B cell (primary cell): ENCODE results near the gene RSAD1. TPM values are rescaled to one million over a fixed set of nuclear protein-coding genes. Genes with fewer than 3 reads are reported as not detected.

Experiments
- ATAC-seq: fragments of 200-7000 bp; cut with Tn5 transposase; one replicate; pipeline ENCODE4 v1.10.0; 2021; ENCODE audit warnings: low read depth, mild to moderate bottlenecking, moderate number of reproducible peaks, moderate library complexity
- CTCF ChIA-PET: fragments of 350-600 bp; sonication (Branson Sonifier 250); formaldehyde crosslinking; loops from one replicate; lab custom pipeline; 2021; ENCODE audit warnings: antibody characterized with exemption, inconsistent platforms; lab: Charles Lee
- POLR2A ChIA-PET: fragments of 350-600 bp; sonication (Branson Sonifier 250); formaldehyde crosslinking; loops from one replicate; lab custom pipeline; 2021; ENCODE audit warnings: antibody characterized with exemption; lab: Charles Lee
- DNase-seq: peaks from one replicate; pipeline ENCODE4 v3.0.0; 2013
- H2AFZ ChIP-seq: 2 replicates; pipeline ENCODE4 v1.6.1; 2012; ENCODE audit warnings: mild to moderate bottlenecking, low read depth, low read length; ENCODE audit not compliant: insufficient read depth, poor library complexity, severe bottlenecking
- H3K27ac ChIP-seq, 2 donors: 1 replicate in 1 of 2; 2 replicates in 1 of 2; pipeline ENCODE4 v1.5.1; 2012 to 2013; ENCODE audit warnings: low read length in 2 of 2, mild to moderate bottlenecking in 2 of 2, moderate library complexity in 1 of 2
- H3K27me3 ChIP-seq, 4 experiments: fragments of 200-600 bp in 1 of 4; sonication (generic) in 1 of 4; replicated peaks in 1 of 4; 1 replicate in 2 of 4; 2 replicates in 2 of 4; pipeline versions ENCODE4 v1.6.1 to v1.7.0; 2013 to 2016; ENCODE audit warnings: low read length in 3 of 4, mild to moderate bottlenecking in 2 of 4, mixed read lengths in 1 of 4, moderate library complexity in 1 of 4; ENCODE audit not compliant: insufficient read depth in 4 of 4, control insufficient read depth in 3 of 4; ENCODE audit errors: control extremely low read depth in 1 of 4
- H3K36me3 ChIP-seq, 2 experiments: replicated peaks in 1 of 2; 1 replicate in 1 of 2; 2 replicates in 1 of 2; pipeline versions ENCODE4 v1.6.1 to v1.7.1; 2013; ENCODE audit warnings: low read length in 1 of 2; ENCODE audit not compliant: insufficient read depth in 2 of 2, control insufficient read depth in 1 of 2; ENCODE audit errors: control extremely low read depth in 1 of 2, extremely low read depth in 1 of 2
- H3K4me1 ChIP-seq, 2 donors: fragments of 200-600 bp in 1 of 2; sonication (generic) in 1 of 2; 1 replicate in 1 of 2; 2 replicates in 1 of 2; pipeline versions ENCODE4 v1.5.1 to v1.6.1; 2013 to 2017; ENCODE audit warnings: low read length in 2 of 2; ENCODE audit not compliant: control insufficient read depth in 2 of 2, insufficient read depth in 2 of 2
- H3K4me2 ChIP-seq: replicated peaks from 2 replicates; pipeline ENCODE3; 2012; ENCODE audit warnings: mild to moderate bottlenecking, low read depth, low read length; ENCODE audit not compliant: poor library complexity, severe bottlenecking
- H3K4me3 ChIP-seq, 5 experiments: fragments of 200-600 bp in 1 of 5; sonication (generic) in 1 of 5; 1 replicate in 3 of 5; 2 replicates in 2 of 5; pipeline versions ENCODE4 v1.5.1 to v1.7.0; 2011 to 2016; ENCODE audit warnings: low read length in 4 of 5, mild to moderate bottlenecking in 4 of 5, low read depth in 2 of 5, control low read depth in 1 of 5, moderate library complexity in 1 of 5; ENCODE audit not compliant: insufficient read depth in 1 of 5; ENCODE audit errors: control extremely low read depth in 1 of 5, extremely low read depth in 1 of 5
- H3K79me2 ChIP-seq: fragments of 200-600 bp; sonication (generic); one replicate; pipeline ENCODE4 v1.6.0; 2016; ENCODE audit warnings: low read length; ENCODE audit not compliant: control insufficient read depth, insufficient read depth
- H3K9ac ChIP-seq: fragments of 200-600 bp; sonication (generic); 2 replicates; pipeline ENCODE4 v1.6.1; 2017; ENCODE audit warnings: mild to moderate bottlenecking, low read length, moderate library complexity
- H3K9me3 ChIP-seq, 3 donors: one replicate each; pipeline versions ENCODE4 v1.6.1 to v1.7.1; 2013; ENCODE audit warnings: low read length in 2 of 3; ENCODE audit not compliant: control insufficient read depth in 2 of 3, insufficient read depth in 1 of 3; ENCODE audit errors: control extremely low read depth in 1 of 3
- H4K20me1 ChIP-seq: 2 replicates; pipeline ENCODE4 v1.6.0; 2012; ENCODE audit warnings: mild to moderate bottlenecking, low read length; ENCODE audit not compliant: insufficient read depth, control insufficient read depth, poor library complexity, severe bottlenecking
- H3K27ac Mint-ChIP-seq: one replicate; pipeline ENCODE4 v1.8.0; 2021; ENCODE audit warnings: mixed read lengths
- H3K27me3 Mint-ChIP-seq: one replicate; pipeline ENCODE4 v1.8.0; 2021; ENCODE audit warnings: mixed read lengths
- H3K4me1 Mint-ChIP-seq: one replicate; pipeline ENCODE4 v1.8.0; 2021; ENCODE audit warnings: mixed read lengths
- H3K4me3 Mint-ChIP-seq: one replicate; pipeline ENCODE4 v1.8.0; 2021; ENCODE audit warnings: mixed read lengths
- H3K9me3 Mint-ChIP-seq: one replicate; pipeline ENCODE4 v1.8.0; 2022; ENCODE audit warnings: mixed read lengths; ENCODE audit not compliant: insufficient read depth
- CTCF ChIP-seq: fragments of 200-600 bp; IDR thresholded peaks from one replicate; pipeline ENCODE4 v1.8.0; 2022; ENCODE audit warnings: antibody characterized with exemption, mild to moderate bottlenecking
- EZH2 ChIP-seq: IDR thresholded peaks from 2 replicates; pipeline ENCODE4 v1.6.1; 2012; ENCODE audit warnings: borderline replicate concordance, low read depth, mild to moderate bottlenecking, moderate library complexity, low read length; ENCODE audit not compliant: insufficient read depth, poor library complexity, severe bottlenecking
- WGBS: methylation state at CpG from one replicate; pipeline ENCODE4 v1.1.5; 2013; ENCODE audit warnings: missing lambda C conversion rate; ENCODE audit not compliant: insufficient coverage; 5-methylcytosine and 5-hydroxymethylcytosine counted together
- intact Hi-C: fragments of 100-400 bp; cut with micrococcal nuclease; formaldehyde crosslinking; loops from one replicate; pipeline ENCODE4 v1.10.0; 2022
- polyA plus RNA-seq: library from polyadenylated mRNA; depleted of rRNA; stranded (reverse); fragments of >200 nt; gene quantifications from 2 replicates; pipeline ENCODE4 v1.2.3, GENCODE V29; 2012
- total RNA-seq, 2 donors: library from RNA; stranded (reverse); fragments of 120-200 nt in 1 of 2; gene quantifications; 1 replicate in 1 of 2; 2 replicates in 1 of 2; pipeline versions ENCODE4 v1.2.3 to v1.2.4, GENCODE V29; 2013 to 2022

The RSAD1 gene
- total and polyA plus RNA-seq, 2 donors (not counting 1 experiment from before 2014, with no cell fraction given): 53.4 to 63.9 TPM

GRCh38 chr17:50501054-50501453, 22.4 kb downstream of the RSAD1 start:
- Histone ChIP-seq H4K20me1 (no peaks in the 10 kb centered on the region), H2AFZ (no peak overlapping the region), H3K9ac (no peak overlapping the region), H3K27me3 (peaks cover 0 to 2% (median 0%) of the 10 kb centered on the region in 4 experiments), H3K79me2 (no peaks in the 10 kb centered on the region), H3K4me3 (no peak overlapping the region), H3K4me2 (no peak overlapping the region), H3K36me3 (no peaks in the 10 kb centered on the region), H3K9me3 (peaks cover 0 to 2% (median 0%) of the 10 kb centered on the region in 3 donors), H3K27ac (no peak overlapping the region), H3K4me1 (no peaks in the 10 kb centered on the region)
- WGBS: 43% methylated on average over 1 of the region's 5 CpGs
- DNase-seq (peak; percentile 34), ATAC-seq (no peak)
- H3K4me1 Mint-ChIP-seq: no peaks in the 10 kb centered on the region
- CTCF ChIA-PET: interaction anchor here (0.5 to 3.3 kb wide), 15 partner anchors 9 to 1938 kb away, joined by 3 to 18 read pairs (median 4); partner anchors contain the start of genes LRRC59 and NME1
- peaks cover 3% of the 10 kb centered on the region for H3K27me3 Mint-ChIP-seq
- intact Hi-C loops: loop anchor here (1.0 to 2.0 kb wide), 2 partner anchors 22 to 139 kb away; partner anchors contain the start of gene RSAD1
- no peak overlapping the region for H3K4me3 Mint-ChIP-seq
- no peak overlapping the region for H3K27ac Mint-ChIP-seq
- POLR2A ChIA-PET: no interaction called here
- peak; percentile 62 for TF ChIP-seq CTCF
- no peak for TF ChIP-seq EZH2
- H3K9me3 Mint-ChIP-seq: no peaks in the 10 kb centered on the region

DNA sequence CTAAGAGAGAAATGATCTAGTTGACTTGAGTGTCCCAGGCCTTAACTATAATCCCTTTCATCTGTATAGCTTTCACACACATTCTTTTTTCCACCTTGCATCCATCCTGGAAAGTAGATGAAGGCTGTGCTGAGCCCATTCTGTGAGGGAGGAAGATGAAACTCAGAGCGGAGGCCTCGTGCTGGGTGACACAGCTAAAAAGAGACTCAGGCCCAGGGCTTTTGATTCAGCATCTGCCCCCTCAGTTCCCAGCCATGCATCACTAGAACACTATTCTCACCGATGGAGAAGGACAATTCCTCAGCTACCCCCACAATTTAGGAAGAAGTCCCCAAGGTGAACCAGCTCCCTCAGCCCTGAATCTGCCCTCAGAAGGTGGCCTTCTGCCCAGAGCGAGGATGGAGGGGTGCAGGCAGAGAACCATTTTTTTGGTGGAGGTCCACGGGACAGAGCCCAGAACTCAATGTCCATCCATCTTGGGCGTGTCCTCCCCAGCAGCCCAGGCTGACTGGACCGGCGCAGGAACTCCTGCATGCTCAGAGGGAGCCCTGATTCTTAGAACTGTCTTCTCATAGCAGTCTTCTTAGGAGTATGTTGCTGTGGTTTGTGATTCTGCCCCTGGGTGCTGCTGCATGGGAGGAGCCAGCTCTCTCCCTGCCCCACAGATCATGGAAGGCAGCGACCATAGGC, 23.8 kb downstream of the RSAD1 start:
- Histone ChIP-seq H3K9me3 (peaks cover 0 to 3% (median 0%) of the 10 kb centered on the region in 3 donors), H2AFZ (no peak overlapping the region), H3K27ac (no peak overlapping the region), H3K4me3 (no peak overlapping the region), H3K79me2 (no peaks in the 10 kb centered on the region), H3K9ac (no peak overlapping the region), H3K27me3 (peaks cover 0 to 3% (median 0%) of the 10 kb centered on the region in 4 experiments), H3K36me3 (no peaks in the 10 kb centered on the region), H3K4me2 (no peak overlapping the region), H4K20me1 (no peaks in the 10 kb centered on the region), H3K4me1 (no peaks in the 10 kb centered on the region)
- DNase-seq: no peak
- CTCF ChIA-PET: interaction anchor here (0.6 to 3.3 kb wide), 5 partner anchors 9 to 141 kb away, joined by 3 to 18 read pairs (median 5); no protein-coding TSS in a partner anchor
- no peaks in the 10 kb centered on the region for H3K9me3 Mint-ChIP-seq
- no peaks in the 10 kb centered on the region for H3K27me3 Mint-ChIP-seq
- POLR2A ChIA-PET: no interaction called here
- no peaks in the 10 kb centered on the region for H3K4me1 Mint-ChIP-seq
- H3K4me3 Mint-ChIP-seq: no peak overlapping the region
- intact Hi-C loops: no loop called here
- H3K27ac Mint-ChIP-seq: no peak overlapping the region
- WGBS: 85% methylated on average over 7 of the region's 9 CpGs
- TF ChIP-seq CTCF (no peak), EZH2 (no peak)
- no peak for ATAC-seq
